ENCODE data around the gene DCAF5. TPM values are rescaled to one million over a fixed set of nuclear protein-coding genes. Genes with fewer than 3 reads are reported as not detected.
"Not testable (repeated sequence)": the region's sequence is repeated elsewhere in the genome, so short reads cannot be mapped to it uniquely, and the experiment has no call there.

The DCAF5 gene
- total and polyA plus RNA-seq, 2 of the 13 experiments (the other 11 are each of a cell fraction or from before 2014, with no cell fraction given) = 13.4 to 31.6 TPM

DNA sequence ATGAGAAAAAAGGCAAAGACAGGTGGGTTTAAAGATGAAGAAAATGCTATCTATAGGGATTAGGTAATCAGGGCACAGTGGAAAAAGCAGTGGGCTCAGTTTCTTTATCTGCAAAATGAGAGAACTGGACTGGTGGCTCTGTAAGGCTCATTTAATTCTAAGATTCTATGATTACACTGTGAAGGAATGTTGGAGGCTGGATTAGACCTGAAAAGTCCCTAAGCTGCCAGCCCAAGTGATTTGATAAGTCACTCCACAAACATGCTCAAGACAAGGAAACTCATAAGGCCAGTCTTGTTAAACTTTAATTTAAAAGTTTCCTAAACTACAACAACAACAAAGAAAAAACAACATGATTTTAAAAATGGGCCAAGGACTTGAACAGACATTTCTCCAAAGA, 75.1 kb downstream of the DCAF5 start:
- H3K9ac ChIP-seq (ENCODE audit: insufficient read depth, low read depth, low read length) = no peak overlapping the region
- ATAC-seq = no peak
- no peak overlapping the region for H3K27ac ChIP-seq (ENCODE audit: extremely low read length, insufficient read depth, low read length)
- POLR2A ChIA-PET = no interaction called here
- no peak overlapping the region for H2AFZ ChIP-seq (ENCODE audit: low read length)
- no peaks in the 10 kb centered on the region for H3K9me3 ChIP-seq (ENCODE audit: low read length)
- peaks cover 21% of the 10 kb centered on the region for H3K4me1 ChIP-seq (ENCODE audit: insufficient read depth, low read length)
- H3K4me2 ChIP-seq (ENCODE audit: low read depth, low read length) = no peak overlapping the region
- in situ Hi-C loops (cut with HindIII; ENCODE audit: extremely low pct_ligation_motif_present, low pct_unique_long_range_greater_than_20kb) = no loop called here
- H3K27me3 ChIP-seq (ENCODE audit: control insufficient read depth in 1 of 2, insufficient read depth in 2 of 2, low read length in 2 of 2) = no peaks in the 10 kb centered on the region
- no peaks in the 10 kb centered on the region for H3K79me2 ChIP-seq (ENCODE audit: insufficient read depth, low read length)
- no peaks in the 10 kb centered on the region for H4K20me1 ChIP-seq (ENCODE audit: insufficient read depth, low read length)
- TF ChIP-seq TBL1XR1 (IDR thresholded peaks at IDR 0.05; ENCODE audit: borderline replicate concordance, low read length, partially characterized antibody) (no peak), ZNF274 (CRISPR knock-in tag; IDR thresholded peaks at IDR 0.05) (no peak), ZNF776 (CRISPR knock-in tag; IDR thresholded peaks at IDR 0.05) (no peak), CEBPG (CRISPR knock-in tag; IDR thresholded peaks at IDR 0.05) (no peak)
- TF ChIP-seq, protein P1, sequence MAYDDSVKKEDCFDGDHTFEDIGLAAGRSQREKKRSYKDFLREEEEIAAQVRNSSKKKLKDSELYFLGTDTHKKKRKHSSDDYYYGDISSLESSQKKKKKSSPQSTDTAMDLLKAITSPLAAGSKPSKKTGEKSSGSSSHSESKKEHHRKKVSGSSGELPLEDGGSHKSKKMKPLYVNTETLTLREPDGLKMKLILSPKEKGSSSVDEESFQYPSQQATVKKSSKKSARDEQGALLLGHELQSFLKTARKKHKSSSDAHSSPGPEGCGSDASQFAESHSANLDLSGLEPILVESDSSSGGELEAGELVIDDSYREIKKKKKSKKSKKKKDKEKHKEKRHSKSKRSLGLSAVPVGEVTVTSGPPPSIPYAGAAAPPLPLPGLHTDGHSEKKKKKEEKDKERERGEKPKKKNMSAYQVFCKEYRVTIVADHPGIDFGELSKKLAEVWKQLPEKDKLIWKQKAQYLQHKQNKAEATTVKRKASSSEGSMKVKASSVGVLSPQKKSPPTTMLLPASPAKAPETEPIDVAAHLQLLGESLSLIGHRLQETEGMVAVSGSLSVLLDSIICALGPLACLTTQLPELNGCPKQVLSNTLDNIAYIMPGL (CRISPR knock-in tag; IDR thresholded peaks at IDR 0.05; ENCODE audit: borderline replicate concordance in 1 of 2, low read depth in 1 of 2) = no peak
- intact Hi-C loops (cut with micrococcal nuclease; ENCODE audit: unreplicated experiment) = no loop called here
- no peak for DNase-seq (ENCODE audit: low spot score)
- FAIRE-seq = no peak
- no peak overlapping the region for H3K4me3 ChIP-seq (replicated peaks in 1 of 3; ENCODE audit: insufficient read depth in 1 of 3, low read depth in 2 of 3, low read length in 3 of 3)
- CTCF ChIA-PET (ENCODE audit: low intra/inter-chr PET ratio, low total read pairs) = no interaction called here
- H3K36me3 ChIP-seq (replicated peaks in 1 of 2; ENCODE audit: control insufficient read depth in 1 of 2, insufficient read depth in 2 of 2, low read length in 2 of 2) = peaks cover 6 to 25% of the 10 kb centered on the region in 2 experiments; a peak in 1 of 5 replicates
- no TSS peak for BruUV-seq (replicated peaks)

DNA sequence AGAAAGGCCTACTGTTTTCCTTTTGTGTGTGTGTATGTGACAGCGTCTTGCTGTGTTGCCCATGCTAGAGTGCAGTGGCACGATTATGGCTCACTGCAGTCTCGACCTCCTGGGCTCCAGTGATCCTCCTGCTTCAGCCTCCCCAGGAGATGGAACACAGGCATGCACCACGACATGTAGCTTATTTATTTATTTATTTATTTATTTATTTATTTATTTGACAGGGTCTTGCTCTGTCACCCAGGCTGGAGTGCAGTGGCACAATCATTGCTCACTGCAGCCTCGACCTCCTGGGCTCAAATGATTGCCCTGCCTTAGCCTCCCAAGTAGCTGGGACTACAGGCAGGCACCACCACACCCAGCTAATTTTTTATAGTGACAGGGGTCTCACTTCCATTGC, 75.7 kb downstream of the DCAF5 start:
- H3K4me3 ChIP-seq (replicated peaks in 1 of 3; ENCODE audit: insufficient read depth in 1 of 3, low read depth in 2 of 3, low read length in 3 of 3); DNase-seq (ENCODE audit: low spot score); H3K27me3 ChIP-seq (ENCODE audit: control insufficient read depth in 1 of 2, insufficient read depth in 2 of 2, low read length in 2 of 2); CTCF ChIA-PET (ENCODE audit: low intra/inter-chr PET ratio, low total read pairs); in situ Hi-C loops (cut with HindIII; ENCODE audit: extremely low pct_ligation_motif_present, low pct_unique_long_range_greater_than_20kb); H3K79me2 ChIP-seq (ENCODE audit: insufficient read depth, low read length); ATAC-seq; FAIRE-seq; BruUV-seq (replicated peaks); intact Hi-C loops (cut with micrococcal nuclease; ENCODE audit: unreplicated experiment); H3K9ac ChIP-seq (ENCODE audit: insufficient read depth, low read depth, low read length); H4K20me1 ChIP-seq (ENCODE audit: insufficient read depth, low read length); H2AFZ ChIP-seq (ENCODE audit: low read length); POLR2A ChIA-PET; H3K4me2 ChIP-seq (ENCODE audit: low read depth, low read length); H3K27ac ChIP-seq (ENCODE audit: extremely low read length, insufficient read depth, low read length); H3K9me3 ChIP-seq (ENCODE audit: low read length): not testable (repeated sequence)
- 95% methylated on average over 5 of the region's 5 CpGs for WGBS (ENCODE audit: low lambda C conversion rate)
- Histone ChIP-seq H3K36me3 (replicated peaks in 1 of 2; ENCODE audit: control insufficient read depth in 1 of 2, insufficient read depth in 2 of 2, low read length in 2 of 2) (peaks cover 6 to 29% of the 10 kb centered on the region in 2 experiments; a peak in 1 of 5 replicates), H3K4me1 (ENCODE audit: insufficient read depth, low read length) (peaks cover 20% of the 10 kb centered on the region)

Measured in HepG2 (cell line).